Astrocyte of the spinal cord (primary cell): ENCODE measurements around the gene ZDBF2.
"Not testable (repeated sequence)": the region's sequence is repeated elsewhere in the genome, so short reads cannot be mapped to it uniquely, and the experiment has no call there.

Source experiments
- DNase-seq: peaks from one replicate; pipeline ENCODE4 v3.0.0; 2011; ENCODE audit warnings: low read depth, low spot score
- H3K4me3 ChIP-seq: 2 replicates; pipeline ENCODE4 v1.5.1; 2011; ENCODE audit warnings: low read depth, mild to moderate bottlenecking, low read length, moderate library complexity
- in situ Hi-C: cut with HindIII; loops from 2 replicates; pipeline ENCODE4 v1.10.0; 2017; ENCODE audit warnings: low sequenced_read_pairs
- TF ChIP-seq, protein P1 (sequence below): IDR thresholded peaks from 2 replicates; pipeline ENCODE4 v1.5.1; 2012; ENCODE audit warnings: low read depth, mild to moderate bottlenecking, low read length, inconsistent platforms

Gene ZDBF2

DNA sequence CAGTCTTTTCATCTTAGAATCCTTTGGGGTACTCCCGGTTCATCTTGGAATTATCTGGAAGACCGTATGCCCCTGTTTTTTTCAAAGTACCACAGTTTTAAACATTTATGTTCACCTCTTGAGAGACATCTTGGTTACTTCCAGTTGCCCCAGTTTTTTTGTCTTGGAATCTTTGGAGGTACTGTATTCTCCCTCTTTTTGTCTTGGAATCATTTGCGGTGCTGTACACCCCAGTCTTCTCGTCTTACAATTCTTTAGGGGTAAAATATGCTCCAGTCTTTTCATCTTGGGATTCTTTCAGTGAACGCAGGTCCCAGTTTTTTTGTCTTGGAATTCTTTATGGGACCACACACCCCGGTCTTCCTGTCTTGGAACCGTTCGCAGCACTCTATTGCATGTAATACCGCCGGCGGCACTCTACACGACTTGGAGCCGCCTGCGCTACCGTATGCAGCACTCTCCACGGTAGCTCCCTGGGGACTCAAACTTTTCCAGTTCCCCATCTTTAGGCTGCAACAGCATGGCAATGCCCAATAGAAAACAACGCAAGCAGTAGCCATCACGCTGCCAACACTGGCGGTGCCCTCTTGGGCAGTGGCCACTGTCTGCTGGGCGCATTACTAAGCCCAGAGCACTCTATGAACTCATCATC lies 21.2 kb upstream of the ZDBF2 start:
- no peak for DNase-seq
- TF ChIP-seq, protein P1, sequence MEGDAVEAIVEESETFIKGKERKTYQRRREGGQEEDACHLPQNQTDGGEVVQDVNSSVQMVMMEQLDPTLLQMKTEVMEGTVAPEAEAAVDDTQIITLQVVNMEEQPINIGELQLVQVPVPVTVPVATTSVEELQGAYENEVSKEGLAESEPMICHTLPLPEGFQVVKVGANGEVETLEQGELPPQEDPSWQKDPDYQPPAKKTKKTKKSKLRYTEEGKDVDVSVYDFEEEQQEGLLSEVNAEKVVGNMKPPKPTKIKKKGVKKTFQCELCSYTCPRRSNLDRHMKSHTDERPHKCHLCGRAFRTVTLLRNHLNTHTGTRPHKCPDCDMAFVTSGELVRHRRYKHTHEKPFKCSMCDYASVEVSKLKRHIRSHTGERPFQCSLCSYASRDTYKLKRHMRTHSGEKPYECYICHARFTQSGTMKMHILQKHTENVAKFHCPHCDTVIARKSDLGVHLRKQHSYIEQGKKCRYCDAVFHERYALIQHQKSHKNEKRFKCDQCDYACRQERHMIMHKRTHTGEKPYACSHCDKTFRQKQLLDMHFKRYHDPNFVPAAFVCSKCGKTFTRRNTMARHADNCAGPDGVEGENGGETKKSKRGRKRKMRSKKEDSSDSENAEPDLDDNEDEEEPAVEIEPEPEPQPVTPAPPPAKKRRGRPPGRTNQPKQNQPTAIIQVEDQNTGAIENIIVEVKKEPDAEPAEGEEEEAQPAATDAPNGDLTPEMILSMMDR = no peak
- in situ Hi-C loops = no loop called here
- H3K4me3 ChIP-seq = no peak overlapping the region

DNA sequence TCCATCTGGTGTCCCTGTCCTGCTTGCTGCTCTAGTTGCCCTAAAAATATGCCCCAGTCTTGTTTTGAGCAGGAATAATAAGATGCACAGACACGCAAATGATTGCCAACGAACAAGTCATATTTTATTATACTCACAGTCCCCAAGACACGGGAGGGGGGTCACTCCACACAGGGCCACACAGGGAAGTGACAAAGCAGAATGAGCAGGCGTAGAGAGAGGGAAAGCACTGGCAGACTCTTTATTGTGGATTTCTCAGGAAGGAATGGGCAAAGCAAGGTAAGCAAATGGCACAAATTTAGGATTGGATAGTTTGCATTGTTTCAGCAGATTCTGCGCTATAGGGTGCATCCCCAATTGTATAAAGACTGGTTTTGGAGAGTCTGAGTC lies 20.7 kb upstream of the ZDBF2 start:
- TF ChIP-seq, protein P1 = no peak
- H3K4me3 ChIP-seq = no peak overlapping the region
- in situ Hi-C loops = no loop called here
- no peak for DNase-seq

DNA sequence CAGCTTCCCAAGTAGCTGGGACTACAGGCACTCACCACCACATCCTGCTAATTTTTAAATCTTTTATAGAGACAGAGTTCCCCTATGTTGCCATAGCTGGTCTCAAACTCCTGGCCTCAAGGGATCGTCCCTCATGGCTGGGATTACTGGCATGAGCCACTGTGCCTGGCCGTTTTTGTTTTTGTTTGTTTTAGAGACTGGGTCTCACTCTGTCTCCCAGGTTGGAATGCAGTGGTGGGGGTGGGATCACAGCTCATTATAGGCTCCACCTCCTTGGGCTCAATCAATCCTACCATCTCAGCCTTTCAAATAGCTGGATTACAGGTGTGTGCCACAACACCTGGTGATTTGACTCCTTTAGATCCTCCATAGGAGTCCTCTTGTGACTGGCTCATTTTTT lies 19.5 kb upstream of the ZDBF2 start:
- H3K4me3 ChIP-seq = no peak overlapping the region
- in situ Hi-C loops = no loop called here
- TF ChIP-seq, protein P1 = no peak
- no peak for DNase-seq

DNA sequence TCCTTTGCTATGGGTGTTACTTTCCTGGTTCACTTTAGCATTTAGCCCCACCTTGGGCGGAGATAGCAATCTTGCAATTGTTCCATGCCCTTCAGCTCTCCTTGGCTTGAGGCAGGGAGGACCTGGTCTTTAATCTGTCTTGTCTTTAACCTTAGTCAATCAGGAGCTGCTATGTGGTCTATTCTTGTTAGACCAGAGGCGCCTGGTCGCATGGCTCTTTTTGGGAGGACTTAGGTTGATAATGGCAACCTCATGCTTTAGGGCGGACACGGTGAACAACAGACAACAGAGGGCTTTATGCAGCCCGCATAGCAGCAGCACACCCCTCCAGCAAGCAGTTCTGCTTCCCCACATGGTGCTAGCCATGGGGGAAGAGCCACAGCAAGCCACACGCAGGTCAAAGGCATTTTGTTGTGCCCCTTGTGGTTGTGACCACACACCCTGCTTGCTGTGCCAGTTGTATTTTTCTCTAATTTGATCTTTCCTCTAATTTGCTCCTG lies 17.7 kb upstream of the ZDBF2 start:
- in situ Hi-C loops = no loop called here
- no peak overlapping the region for H3K4me3 ChIP-seq
- no peak for DNase-seq
- TF ChIP-seq, protein P1 = no peak

DNA sequence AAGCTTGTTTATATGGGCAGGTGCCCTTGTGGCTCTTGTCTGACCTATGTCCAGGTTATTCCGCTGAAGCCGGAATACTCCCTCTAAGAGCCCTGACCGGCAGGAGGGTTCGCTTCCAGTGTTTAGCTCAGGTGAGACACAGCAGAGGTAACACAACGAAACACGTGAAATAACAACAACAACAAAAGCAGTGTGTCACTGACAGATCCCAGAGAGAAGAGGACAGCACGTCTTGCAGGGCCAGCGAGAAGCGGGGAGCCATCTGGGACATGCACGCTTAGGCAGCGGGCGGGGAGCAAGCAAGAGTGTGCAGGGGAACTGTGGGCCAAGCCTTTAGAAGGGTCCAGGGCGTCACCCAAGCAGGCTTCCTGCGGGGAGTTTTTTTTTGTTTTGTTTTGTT lies 17.1 kb upstream of the ZDBF2 start:
- in situ Hi-C loops = no loop called here
- H3K4me3 ChIP-seq = no peak overlapping the region
- no peak for DNase-seq
- TF ChIP-seq, protein P1 = no peak

DNA sequence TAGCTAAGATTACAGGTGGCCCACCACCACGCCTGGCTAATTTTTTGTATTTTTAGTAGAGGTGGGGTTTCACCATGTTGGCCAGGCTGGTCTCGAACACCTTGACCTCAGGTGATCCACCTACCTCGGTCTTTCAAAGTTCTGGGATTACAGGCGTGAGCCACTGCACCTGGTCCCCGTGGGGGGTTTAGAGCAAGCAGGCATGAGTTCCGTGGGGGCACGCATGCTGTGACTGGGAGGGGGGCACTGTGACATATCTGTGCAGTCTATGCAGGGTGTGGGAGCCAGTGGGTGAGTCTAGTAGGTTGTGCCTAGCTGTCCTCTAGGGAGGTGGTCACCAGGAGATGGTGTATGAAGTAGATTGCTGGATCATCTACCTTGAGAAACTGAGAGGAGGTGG lies 16.6 kb upstream of the ZDBF2 start:
- TF ChIP-seq, protein P1 = no peak
- H3K4me3 ChIP-seq = no peak overlapping the region
- DNase-seq = no peak
- in situ Hi-C loops = no loop called here

DNA sequence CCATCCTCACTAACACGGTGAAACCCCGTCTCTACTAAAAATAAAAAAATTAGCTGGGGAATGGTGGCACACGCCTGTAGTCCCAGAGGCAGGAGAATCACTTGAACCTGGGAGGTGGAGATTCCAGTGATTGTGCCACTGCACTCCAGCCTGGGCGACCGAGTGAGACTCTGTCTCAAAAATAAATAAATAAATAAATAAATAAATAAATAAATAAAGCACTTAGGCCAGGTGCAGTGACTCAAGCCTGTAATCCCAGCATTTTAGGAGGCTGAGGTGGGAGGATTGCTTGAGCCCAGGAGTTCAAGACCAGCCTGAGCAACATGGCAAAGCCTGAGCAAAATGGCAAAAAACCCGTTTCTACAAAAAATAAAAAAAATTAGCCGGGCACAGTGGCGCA lies 15.8 kb upstream of the ZDBF2 start:
- H3K4me3 ChIP-seq, DNase-seq, in situ Hi-C loops: not testable (repeated sequence)
